K562 (cell line): ENCODE measurements around the gene MEI4. TPM values are rescaled to one million over a fixed set of nuclear protein-coding genes. Genes with fewer than 3 reads are reported as not detected.

Source experiments
- E2F5 ChIP-seq: sonication (generic); formaldehyde crosslinking; IDR thresholded peaks from 2 replicates; pipeline ENCODE4 v1.8.0; 2022; ENCODE audit warnings: mild to moderate bottlenecking, missing genetic modification reagents
- HMGXB4 ChIP-seq: sonication (generic); formaldehyde crosslinking; IDR thresholded peaks from 2 replicates; pipeline ENCODE4 v1.8.1; 2023; ENCODE audit warnings: mild to moderate bottlenecking, missing genetic modification reagents
- RNF2 ChIP-seq: sonication (generic); IDR thresholded peaks from 2 replicates; pipeline ENCODE4 v1.6.1; 2016
- ZBTB1 ChIP-seq: sonication (generic); formaldehyde crosslinking; IDR thresholded peaks from 2 replicates; pipeline ENCODE4 v1.8.1; 2023; ENCODE audit warnings: missing genetic modification reagents, low read depth, mild to moderate bottlenecking, borderline replicate concordance
- ZFP1 ChIP-seq: fragments of 450-650 bp; formaldehyde crosslinking; IDR thresholded peaks from 2 replicates; pipeline ENCODE4 v1.4.0; 2020; ENCODE audit warnings: mild to moderate bottlenecking, mixed read lengths
- ZFX ChIP-seq: sonication (generic); formaldehyde crosslinking; IDR thresholded peaks from 2 replicates; pipeline ENCODE4 v1.8.0; 2022; ENCODE audit warnings: mild to moderate bottlenecking, missing genetic modification reagents, moderate library complexity
- ZNF274 ChIP-seq: IDR thresholded peaks from 2 replicates; pipeline ENCODE4 v1.6.1; 2011; ENCODE audit warnings: low read depth, mild to moderate bottlenecking, low read length, moderate library complexity, borderline replicate concordance
- polyA plus RNA-seq, 8 experiments: library from polyadenylated mRNA; depleted of rRNA in 4 of 8; stranded (reverse) in 5 of 8; unstranded in 3 of 8; fragments of >200 nt; fragmentation: Nextera tagmentation in 2 of 8; fragmentation: Illumina TruSeq in 1 of 8; extraction: Ambion mirVana in 2 of 8; extraction: Trizol in 1 of 8; gene quantifications; 2 replicates each; pipeline versions ENCODE4 v1.2.1 to v1.2.3, GENCODE V29; 2011 to 2014; ENCODE audit warnings: inconsistent platforms in 1 of 8, missing spikeins in 1 of 8
- total RNA-seq, 7 experiments: library from RNA; depleted of rRNA in 6 of 7; stranded (reverse); fragments of >200 nt in 6 of 7; fragmentation: Illumina TruSeq in 2 of 7; extraction: Trizol in 2 of 7; gene quantifications; 2 replicates each; pipeline versions ENCODE4 v1.2.1 to v1.2.3, GENCODE V29; 2011 to 2021; ENCODE audit warnings: low replicate concordance in 1 of 7
- TF ChIP-seq, protein P1 (sequence below): fragments of 450-650 bp; IDR thresholded peaks from 2 replicates; pipeline ENCODE4 v1.6.1; 2016; ENCODE audit warnings: borderline replicate concordance
- TF ChIP-seq, protein P2 (sequence below): fragments of 450-650 bp; IDR thresholded peaks from 2 replicates; pipeline ENCODE4 v1.6.1; 2016; ENCODE audit warnings: low read depth

The MEI4 gene
- total and polyA plus RNA-seq, 9 of the 15 experiments (the other 6 are each of a cell fraction or from before 2014, with no cell fraction given), result not detected

DNA sequence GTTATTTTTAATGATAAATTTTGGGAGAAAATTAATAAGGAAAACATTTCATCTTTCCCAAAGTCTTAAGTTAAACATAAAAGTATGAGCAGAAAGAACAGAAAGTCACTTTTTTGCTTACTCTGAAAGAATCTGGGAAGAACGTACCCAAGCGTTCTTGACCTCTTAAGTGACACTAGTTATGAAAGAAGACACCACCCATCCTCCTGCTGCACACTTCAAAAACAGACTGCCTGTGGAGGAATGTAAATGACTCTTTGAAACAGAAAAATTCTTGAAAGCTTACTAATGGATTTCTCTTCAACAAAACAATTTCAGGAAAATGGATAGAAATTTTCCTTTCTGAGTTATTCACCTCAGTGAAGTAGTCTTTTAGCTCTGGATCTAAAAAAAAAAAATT is 227.7 kb downstream of the MEI4 start (continued):
- TF ChIP-seq, protein P1, sequence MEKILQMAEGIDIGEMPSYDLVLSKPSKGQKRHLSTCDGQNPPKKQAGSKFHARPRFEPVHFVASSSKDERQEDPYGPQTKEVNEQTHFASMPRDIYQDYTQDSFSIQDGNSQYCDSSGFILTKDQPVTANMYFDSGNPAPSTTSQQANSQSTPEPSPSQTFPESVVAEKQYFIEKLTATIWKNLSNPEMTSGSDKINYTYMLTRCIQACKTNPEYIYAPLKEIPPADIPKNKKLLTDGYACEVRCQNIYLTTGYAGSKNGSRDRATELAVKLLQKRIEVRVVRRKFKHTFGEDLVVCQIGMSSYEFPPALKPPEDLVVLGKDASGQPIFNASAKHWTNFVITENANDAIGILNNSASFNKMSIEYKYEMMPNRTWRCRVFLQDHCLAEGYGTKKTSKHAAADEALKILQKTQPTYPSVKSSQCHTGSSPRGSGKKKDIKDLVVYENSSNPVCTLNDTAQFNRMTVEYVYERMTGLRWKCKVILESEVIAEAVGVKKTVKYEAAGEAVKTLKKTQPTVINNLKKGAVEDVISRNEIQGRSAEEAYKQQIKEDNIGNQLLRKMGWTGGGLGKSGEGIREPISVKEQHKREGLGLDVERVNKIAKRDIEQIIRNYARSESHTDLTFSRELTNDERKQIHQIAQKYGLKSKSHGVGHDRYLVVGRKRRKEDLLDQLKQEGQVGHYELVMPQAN, result no peak
- TF ChIP-seq ZBTB1 (CRISPR knock-in tag) (no peak), ZFX (CRISPR knock-in tag) (no peak), RNF2 (no peak), ZFP1 (CRISPR knock-in tag) (no peak), HMGXB4 (CRISPR knock-in tag) (no peak), E2F5 (CRISPR knock-in tag) (no peak), ZNF274 (no peak)
- TF ChIP-seq, protein P2, sequence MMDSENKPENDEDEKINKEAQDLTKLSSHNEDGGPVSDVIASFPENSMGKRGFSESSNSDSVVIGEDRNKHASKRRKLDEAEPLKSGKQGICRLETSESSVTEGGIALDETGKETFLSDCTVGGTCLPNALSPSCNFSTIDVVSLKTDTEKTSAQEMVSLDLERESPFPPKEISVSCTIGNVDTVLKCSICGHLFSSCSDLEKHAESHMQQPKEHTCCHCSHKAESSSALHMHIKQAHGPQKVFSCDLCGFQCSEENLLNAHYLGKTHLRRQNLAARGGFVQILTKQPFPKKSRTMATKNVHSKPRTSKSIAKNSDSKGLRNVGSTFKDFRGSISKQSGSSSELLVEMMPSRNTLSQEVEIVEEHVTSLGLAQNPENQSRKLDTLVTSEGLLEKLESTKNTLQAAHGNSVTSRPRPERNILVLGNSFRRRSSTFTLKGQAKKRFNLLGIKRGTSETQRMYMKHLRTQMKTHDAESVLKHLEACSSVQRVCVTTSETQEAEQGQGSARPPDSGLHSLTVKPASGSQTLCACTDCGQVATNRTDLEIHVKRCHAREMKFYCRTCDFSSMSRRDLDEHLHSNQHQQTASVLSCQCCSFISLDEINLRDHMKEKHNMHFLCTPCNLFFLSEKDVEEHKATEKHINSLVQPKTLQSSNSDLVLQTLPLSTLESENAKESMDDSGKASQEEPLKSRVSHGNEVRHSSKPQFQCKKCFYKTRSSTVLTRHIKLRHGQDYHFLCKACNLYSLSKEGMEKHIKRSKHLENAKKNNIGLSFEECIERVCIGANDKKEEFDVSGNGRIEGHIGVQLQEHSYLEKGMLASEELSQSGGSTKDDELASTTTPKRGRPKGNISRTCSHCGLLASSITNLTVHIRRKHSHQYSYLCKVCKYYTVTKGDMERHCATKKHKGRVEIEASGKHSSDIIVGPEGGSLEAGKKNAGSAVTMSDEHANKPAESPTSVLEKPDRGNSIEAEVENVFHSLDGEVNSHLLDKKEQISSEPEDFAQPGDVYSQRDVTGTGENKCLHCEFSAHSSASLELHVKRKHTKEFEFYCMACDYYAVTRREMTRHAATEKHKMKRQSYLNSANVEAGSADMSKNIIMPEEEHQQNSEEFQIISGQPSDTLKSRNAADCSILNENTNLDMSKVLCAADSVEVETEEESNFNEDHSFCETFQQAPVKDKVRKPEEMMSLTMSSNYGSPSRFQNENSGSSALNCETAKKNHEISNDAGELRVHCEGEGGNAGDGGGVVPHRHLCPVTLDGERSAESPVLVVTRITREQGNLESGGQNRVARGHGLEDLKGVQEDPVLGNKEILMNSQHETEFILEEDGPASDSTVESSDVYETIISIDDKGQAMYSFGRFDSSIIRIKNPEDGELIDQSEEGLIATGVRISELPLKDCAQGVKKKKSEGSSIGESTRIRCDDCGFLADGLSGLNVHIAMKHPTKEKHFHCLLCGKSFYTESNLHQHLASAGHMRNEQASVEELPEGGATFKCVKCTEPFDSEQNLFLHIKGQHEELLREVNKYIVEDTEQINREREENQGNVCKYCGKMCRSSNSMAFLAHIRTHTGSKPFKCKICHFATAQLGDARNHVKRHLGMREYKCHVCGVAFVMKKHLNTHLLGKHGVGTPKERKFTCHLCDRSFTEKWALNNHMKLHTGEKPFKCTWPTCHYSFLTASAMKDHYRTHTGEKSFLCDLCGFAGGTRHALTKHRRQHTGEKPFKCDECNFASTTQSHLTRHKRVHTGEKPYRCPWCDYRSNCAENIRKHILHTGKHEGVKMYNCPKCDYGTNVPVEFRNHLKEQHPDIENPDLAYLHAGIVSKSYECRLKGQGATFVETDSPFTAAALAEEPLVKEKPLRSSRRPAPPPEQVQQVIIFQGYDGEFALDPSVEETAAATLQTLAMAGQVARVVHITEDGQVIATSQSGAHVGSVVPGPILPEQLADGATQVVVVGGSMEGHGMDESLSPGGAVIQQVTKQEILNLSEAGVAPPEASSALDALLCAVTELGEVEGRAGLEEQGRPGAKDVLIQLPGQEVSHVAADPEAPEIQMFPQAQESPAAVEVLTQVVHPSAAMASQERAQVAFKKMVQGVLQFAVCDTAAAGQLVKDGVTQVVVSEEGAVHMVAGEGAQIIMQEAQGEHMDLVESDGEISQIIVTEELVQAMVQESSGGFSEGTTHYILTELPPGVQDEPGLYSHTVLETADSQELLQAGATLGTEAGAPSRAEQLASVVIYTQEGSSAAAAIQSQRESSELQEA, result no peak
